NB4 (cell line): Measurements from ENCODE around the gene BAHD1.

Experiments used
- TF ChIP-seq, protein P1 (sequence below): IDR thresholded peaks from 2 replicates; pipeline ENCODE4 v1.6.1; 2011; ENCODE audit warnings: low read depth, low read length
- TF ChIP-seq, protein P2 (sequence below): IDR thresholded peaks from one replicate; pipeline ENCODE4 v1.5.1; 2012; ENCODE audit warnings: low read depth, low read length

GRCh38 chr15:40414816-40415215, 25.9 kb upstream of the BAHD1 start:
- TF ChIP-seq, protein P1, sequence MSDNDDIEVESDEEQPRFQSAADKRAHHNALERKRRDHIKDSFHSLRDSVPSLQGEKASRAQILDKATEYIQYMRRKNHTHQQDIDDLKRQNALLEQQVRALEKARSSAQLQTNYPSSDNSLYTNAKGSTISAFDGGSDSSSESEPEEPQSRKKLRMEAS, result no peak
- TF ChIP-seq, protein P2, sequence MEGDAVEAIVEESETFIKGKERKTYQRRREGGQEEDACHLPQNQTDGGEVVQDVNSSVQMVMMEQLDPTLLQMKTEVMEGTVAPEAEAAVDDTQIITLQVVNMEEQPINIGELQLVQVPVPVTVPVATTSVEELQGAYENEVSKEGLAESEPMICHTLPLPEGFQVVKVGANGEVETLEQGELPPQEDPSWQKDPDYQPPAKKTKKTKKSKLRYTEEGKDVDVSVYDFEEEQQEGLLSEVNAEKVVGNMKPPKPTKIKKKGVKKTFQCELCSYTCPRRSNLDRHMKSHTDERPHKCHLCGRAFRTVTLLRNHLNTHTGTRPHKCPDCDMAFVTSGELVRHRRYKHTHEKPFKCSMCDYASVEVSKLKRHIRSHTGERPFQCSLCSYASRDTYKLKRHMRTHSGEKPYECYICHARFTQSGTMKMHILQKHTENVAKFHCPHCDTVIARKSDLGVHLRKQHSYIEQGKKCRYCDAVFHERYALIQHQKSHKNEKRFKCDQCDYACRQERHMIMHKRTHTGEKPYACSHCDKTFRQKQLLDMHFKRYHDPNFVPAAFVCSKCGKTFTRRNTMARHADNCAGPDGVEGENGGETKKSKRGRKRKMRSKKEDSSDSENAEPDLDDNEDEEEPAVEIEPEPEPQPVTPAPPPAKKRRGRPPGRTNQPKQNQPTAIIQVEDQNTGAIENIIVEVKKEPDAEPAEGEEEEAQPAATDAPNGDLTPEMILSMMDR, result no peak
